Neural crest cell (in vitro differentiated cells): ENCODE data around the gene CTNNA3. TPM values are rescaled to one million over a fixed set of nuclear protein-coding genes. Genes with fewer than 3 reads are reported as not detected.
A peak's percentile ranks its signal among the peaks of the same experiment; 100 is the strongest.

Experiments
- DNase-seq: peaks from one replicate; pipeline ENCODE4 v3.0.0; 2021; ENCODE audit warnings: low read depth, mixed read lengths, low spot score
- H3K27ac Mint-ChIP-seq: one replicate; pipeline ENCODE4 v1.8.0; 2021; ENCODE audit warnings: mild to moderate bottlenecking, mixed read lengths; ENCODE audit not compliant: unreplicated experiment
- H3K27me3 Mint-ChIP-seq: 2 replicates; pipeline ENCODE4 v1.8.0; 2021; ENCODE audit warnings: low read depth, mild to moderate bottlenecking, mixed read lengths
- H3K36me3 Mint-ChIP-seq: 2 replicates; pipeline ENCODE4 v1.8.0; 2021; ENCODE audit warnings: low read depth, mild to moderate bottlenecking, mixed read lengths
- H3K4me1 Mint-ChIP-seq: 2 replicates; pipeline ENCODE4 v1.8.0; 2021; ENCODE audit warnings: mixed read lengths
- H3K4me3 Mint-ChIP-seq: one replicate; pipeline ENCODE4 v1.8.0; 2021; ENCODE audit warnings: mild to moderate bottlenecking, mixed read lengths
- H3K9me3 Mint-ChIP-seq: 2 replicates; pipeline ENCODE4 v1.8.0; 2021; ENCODE audit warnings: mixed read lengths
- total RNA-seq: library from RNA; stranded (reverse); gene quantifications from 2 replicates; pipeline ENCODE4 v1.2.1, GENCODE V29; 2021
- TF ChIP-seq, protein P1 (sequence below): fragments of 200-600 bp; sonication (generic); conservative IDR thresholded peaks from 2 replicates; pipeline ENCODE4 v1.5.0; 2021; ENCODE audit warnings: antibody characterized with exemption, mild to moderate bottlenecking

Gene CTNNA3
- total RNA-seq, 1 donor from 2014 or later: 4.7 TPM

DNA sequence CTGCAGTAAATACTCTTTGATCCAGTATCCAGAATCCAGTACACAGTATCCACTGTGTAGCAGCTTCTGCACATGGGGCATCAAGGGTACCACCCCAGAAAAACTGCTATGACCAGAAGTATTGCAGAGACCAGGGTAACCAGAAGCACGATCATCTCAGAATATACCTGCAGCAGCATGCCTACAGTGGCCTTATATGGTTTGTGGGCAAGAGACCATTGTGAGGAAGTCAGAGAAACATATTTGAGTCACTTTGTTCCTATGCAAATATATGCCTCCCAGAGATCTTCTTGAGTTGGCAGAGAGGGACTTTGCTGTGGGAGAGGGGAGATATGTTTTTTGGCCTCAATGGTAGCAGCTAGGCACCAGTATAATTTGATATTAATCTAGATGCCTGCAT is 976.5 kb downstream of the CTNNA3 start:
- H3K4me1 Mint-ChIP-seq: no peaks in the 10 kb centered on the region
- no peak overlapping the region for H3K27ac Mint-ChIP-seq
- TF ChIP-seq, protein P1, sequence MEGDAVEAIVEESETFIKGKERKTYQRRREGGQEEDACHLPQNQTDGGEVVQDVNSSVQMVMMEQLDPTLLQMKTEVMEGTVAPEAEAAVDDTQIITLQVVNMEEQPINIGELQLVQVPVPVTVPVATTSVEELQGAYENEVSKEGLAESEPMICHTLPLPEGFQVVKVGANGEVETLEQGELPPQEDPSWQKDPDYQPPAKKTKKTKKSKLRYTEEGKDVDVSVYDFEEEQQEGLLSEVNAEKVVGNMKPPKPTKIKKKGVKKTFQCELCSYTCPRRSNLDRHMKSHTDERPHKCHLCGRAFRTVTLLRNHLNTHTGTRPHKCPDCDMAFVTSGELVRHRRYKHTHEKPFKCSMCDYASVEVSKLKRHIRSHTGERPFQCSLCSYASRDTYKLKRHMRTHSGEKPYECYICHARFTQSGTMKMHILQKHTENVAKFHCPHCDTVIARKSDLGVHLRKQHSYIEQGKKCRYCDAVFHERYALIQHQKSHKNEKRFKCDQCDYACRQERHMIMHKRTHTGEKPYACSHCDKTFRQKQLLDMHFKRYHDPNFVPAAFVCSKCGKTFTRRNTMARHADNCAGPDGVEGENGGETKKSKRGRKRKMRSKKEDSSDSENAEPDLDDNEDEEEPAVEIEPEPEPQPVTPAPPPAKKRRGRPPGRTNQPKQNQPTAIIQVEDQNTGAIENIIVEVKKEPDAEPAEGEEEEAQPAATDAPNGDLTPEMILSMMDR: no peak
- no peaks in the 10 kb centered on the region for H3K36me3 Mint-ChIP-seq
- no peak for DNase-seq
- peaks cover 2% of the 10 kb centered on the region for H3K27me3 Mint-ChIP-seq
- H3K9me3 Mint-ChIP-seq: no peaks in the 10 kb centered on the region
- H3K4me3 Mint-ChIP-seq: no peak overlapping the region

GRCh38 chr10:66717231-66717981 is 978.6 kb downstream of the CTNNA3 start:
- DNase-seq: no peak
- H3K4me3 Mint-ChIP-seq: no peak overlapping the region
- peaks cover 2% of the 10 kb centered on the region for H3K27me3 Mint-ChIP-seq
- H3K9me3 Mint-ChIP-seq: no peaks in the 10 kb centered on the region
- TF ChIP-seq, protein P1: no peak
- no peaks in the 10 kb centered on the region for H3K36me3 Mint-ChIP-seq
- H3K4me1 Mint-ChIP-seq: no peaks in the 10 kb centered on the region
- H3K27ac Mint-ChIP-seq: peak overlapping the region; percentile 83

- Mint-ChIP-seq H3K4me3 (no peak overlapping the region), H3K9me3 (no peaks in the 10 kb centered on the region), H3K4me1 (no peaks in the 10 kb centered on the region), H3K36me3 (no peaks in the 10 kb centered on the region), H3K27me3 (peaks cover 2% of the 10 kb centered on the region), H3K27ac (no peak overlapping the region)
- DNase-seq: no peak
- TF ChIP-seq, protein P1: no peak
Observed at GRCh38 chr10:66714741-66715140, 981.3 kb downstream of the CTNNA3 start.

DNA sequence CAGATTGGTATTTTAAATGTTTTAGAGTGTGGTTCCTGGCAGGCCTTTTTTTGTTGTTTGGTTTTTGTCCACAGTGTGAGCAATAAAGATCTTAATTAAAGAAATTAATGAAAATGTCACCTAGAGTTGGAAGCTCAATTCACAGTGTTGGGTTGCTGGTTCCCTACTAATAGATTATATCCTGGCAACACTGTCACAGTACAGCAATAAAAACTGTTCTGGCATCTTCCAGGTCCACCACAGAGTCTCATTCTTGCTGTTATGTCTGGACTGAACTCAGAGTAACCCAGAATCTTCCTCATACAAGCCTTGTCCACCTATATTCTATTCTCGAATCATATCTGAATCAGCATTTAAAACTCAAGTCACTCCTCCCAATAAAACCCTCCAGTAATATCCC is 982.6 kb downstream of the CTNNA3 start:
- Mint-ChIP-seq H3K4me1 (no peaks in the 10 kb centered on the region), H3K27me3 (peaks cover 2% of the 10 kb centered on the region), H3K27ac (no peak overlapping the region), H3K9me3 (no peaks in the 10 kb centered on the region), H3K4me3 (no peak overlapping the region), H3K36me3 (no peaks in the 10 kb centered on the region)
- DNase-seq: no peak
- TF ChIP-seq, protein P1: no peak

- Mint-ChIP-seq H3K27ac (no peak overlapping the region), H3K27me3 (no peaks in the 10 kb centered on the region), H3K4me3 (no peak overlapping the region), H3K36me3 (no peaks in the 10 kb centered on the region), H3K4me1 (no peaks in the 10 kb centered on the region), H3K9me3 (no peaks in the 10 kb centered on the region)
- TF ChIP-seq, protein P1: no peak
- no peak for DNase-seq
Observed at GRCh38 chr10:66698069-66698468, 997.9 kb downstream of the CTNNA3 start.
